ENCODE data around the gene SNRNP70. TPM values are rescaled to one million over a fixed set of nuclear protein-coding genes. Genes with fewer than 3 reads are reported as not detected.
A peak's percentile ranks its signal among the peaks of the same experiment; 100 is the strongest.

Gene SNRNP70
- total and polyA plus RNA-seq, 2 experiments from 2014 or later = 243 to 361 TPM

DNA sequence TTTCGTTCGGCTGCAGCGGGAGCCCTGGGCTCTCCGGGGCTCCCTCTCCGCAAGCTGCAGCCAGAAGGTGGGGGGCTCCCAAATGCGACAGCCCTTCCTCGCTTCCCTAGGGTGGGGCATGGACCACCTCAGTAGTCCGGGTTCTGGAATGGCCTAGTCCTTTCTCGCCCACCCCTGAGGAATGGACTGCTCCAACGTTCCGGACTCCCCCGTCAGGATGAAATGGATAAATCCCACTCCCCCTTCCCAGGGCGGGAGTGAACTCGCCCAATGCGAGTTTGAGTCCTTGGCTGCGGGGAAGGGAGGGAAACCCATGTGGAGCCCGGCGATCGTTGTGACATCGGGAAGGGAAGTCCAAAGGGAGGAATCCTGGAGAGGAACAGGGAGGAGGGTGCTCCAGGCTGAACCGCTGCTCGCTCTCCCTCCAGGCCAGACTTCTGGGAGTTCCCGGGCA, 64.4 kb downstream of the SNRNP70 start:
- Histone ChIP-seq H3K4me3 (peak overlapping the region; percentile 96), H3K27ac (ENCODE audit: low read depth) (peak overlapping the region; percentile 90), H2AFZ (peak overlapping the region; percentile 91; the same call in 1 of the 2 replicates), H3K79me2 (replicated peaks; ENCODE audit: insufficient read depth) (no peaks in the 10 kb centered on the region), H3K4me2 (peak overlapping the region; percentile 99), H3K4me1 (ENCODE audit: insufficient read depth) (peaks cover 15% of the 10 kb centered on the region), H4K20me1 (replicated peaks; ENCODE audit: insufficient read depth) (no peaks in the 10 kb centered on the region), H3K27me3 (ENCODE audit: insufficient read depth) (peaks cover 7% of the 10 kb centered on the region; the same call in 1 of the 2 replicates), H3K9me2 (ENCODE audit: insufficient read depth) (peaks cover 17% of the 10 kb centered on the region), H3K36me3 (ENCODE audit: insufficient read depth) (no peaks in the 10 kb centered on the region), H3F3A (replicated peaks; ENCODE audit: low read depth) (peaks cover 22% of the 10 kb centered on the region)
- Mint-ChIP-seq H3K9me3 (peaks cover 10% of the 10 kb centered on the region), H3K27me3 (ENCODE audit: insufficient read depth, low read depth, poor library complexity) (peaks cover 28% of the 10 kb centered on the region), H3K4me3 (peak overlapping the region; percentile 96), H3K36me3 (ENCODE audit: low read depth) (peaks cover 6% of the 10 kb centered on the region; the same call in 2 of the 3 replicates), H3K4me1 (peaks cover 39% of the 10 kb centered on the region), H3K27ac (peak overlapping the region; percentile 95)
- peak; percentile 93 for DNase-seq (ENCODE audit: low spot score)
- ATAC-seq = peak; percentile 3
- TF ChIP-seq STAT1 (IDR thresholded peaks at IDR 0.05; ENCODE audit: unreplicated experiment) (no peak), ZNF114 (CRISPR knock-in tag; IDR thresholded peaks at IDR 0.05) (no peak), CREB1 (CRISPR knock-in tag; IDR thresholded peaks at IDR 0.05; ENCODE audit: low read depth) (0 out of 2 replicates have a peak, but pooled peaks have one; percentile 11), EZH2phosphoT487 (IDR thresholded peaks at IDR 0.05; ENCODE audit: unreplicated experiment) (no peak), POLR2AphosphoS5 (IDR thresholded peaks at IDR 0.05; ENCODE audit: low read depth) (peak; percentile 37; the same call in 1 of the 2 replicates), JUNB (IDR thresholded peaks at IDR 0.05; ENCODE audit: unreplicated experiment) (no peak), NANOG (IDR thresholded peaks at IDR 0.05; ENCODE audit: borderline replicate concordance) (no peak), EZH2 (IDR thresholded peaks at IDR 0.05; ENCODE audit: low read depth, unreplicated experiment) (no peak), ZNF331 (CRISPR knock-in tag; IDR thresholded peaks at IDR 0.05; ENCODE audit: low read depth) (no peak)
- TF ChIP-seq, protein P1, sequence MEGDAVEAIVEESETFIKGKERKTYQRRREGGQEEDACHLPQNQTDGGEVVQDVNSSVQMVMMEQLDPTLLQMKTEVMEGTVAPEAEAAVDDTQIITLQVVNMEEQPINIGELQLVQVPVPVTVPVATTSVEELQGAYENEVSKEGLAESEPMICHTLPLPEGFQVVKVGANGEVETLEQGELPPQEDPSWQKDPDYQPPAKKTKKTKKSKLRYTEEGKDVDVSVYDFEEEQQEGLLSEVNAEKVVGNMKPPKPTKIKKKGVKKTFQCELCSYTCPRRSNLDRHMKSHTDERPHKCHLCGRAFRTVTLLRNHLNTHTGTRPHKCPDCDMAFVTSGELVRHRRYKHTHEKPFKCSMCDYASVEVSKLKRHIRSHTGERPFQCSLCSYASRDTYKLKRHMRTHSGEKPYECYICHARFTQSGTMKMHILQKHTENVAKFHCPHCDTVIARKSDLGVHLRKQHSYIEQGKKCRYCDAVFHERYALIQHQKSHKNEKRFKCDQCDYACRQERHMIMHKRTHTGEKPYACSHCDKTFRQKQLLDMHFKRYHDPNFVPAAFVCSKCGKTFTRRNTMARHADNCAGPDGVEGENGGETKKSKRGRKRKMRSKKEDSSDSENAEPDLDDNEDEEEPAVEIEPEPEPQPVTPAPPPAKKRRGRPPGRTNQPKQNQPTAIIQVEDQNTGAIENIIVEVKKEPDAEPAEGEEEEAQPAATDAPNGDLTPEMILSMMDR (conservative IDR thresholded peaks at IDR 0.05; ENCODE audit: low read depth in 2 of 2) = no peak
- TF ChIP-seq, protein P2, sequence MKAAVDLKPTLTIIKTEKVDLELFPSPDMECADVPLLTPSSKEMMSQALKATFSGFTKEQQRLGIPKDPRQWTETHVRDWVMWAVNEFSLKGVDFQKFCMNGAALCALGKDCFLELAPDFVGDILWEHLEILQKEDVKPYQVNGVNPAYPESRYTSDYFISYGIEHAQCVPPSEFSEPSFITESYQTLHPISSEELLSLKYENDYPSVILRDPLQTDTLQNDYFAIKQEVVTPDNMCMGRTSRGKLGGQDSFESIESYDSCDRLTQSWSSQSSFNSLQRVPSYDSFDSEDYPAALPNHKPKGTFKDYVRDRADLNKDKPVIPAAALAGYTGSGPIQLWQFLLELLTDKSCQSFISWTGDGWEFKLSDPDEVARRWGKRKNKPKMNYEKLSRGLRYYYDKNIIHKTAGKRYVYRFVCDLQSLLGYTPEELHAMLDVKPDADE (IDR thresholded peaks at IDR 0.05) = no peak
- TF ChIP-seq, protein P3, sequence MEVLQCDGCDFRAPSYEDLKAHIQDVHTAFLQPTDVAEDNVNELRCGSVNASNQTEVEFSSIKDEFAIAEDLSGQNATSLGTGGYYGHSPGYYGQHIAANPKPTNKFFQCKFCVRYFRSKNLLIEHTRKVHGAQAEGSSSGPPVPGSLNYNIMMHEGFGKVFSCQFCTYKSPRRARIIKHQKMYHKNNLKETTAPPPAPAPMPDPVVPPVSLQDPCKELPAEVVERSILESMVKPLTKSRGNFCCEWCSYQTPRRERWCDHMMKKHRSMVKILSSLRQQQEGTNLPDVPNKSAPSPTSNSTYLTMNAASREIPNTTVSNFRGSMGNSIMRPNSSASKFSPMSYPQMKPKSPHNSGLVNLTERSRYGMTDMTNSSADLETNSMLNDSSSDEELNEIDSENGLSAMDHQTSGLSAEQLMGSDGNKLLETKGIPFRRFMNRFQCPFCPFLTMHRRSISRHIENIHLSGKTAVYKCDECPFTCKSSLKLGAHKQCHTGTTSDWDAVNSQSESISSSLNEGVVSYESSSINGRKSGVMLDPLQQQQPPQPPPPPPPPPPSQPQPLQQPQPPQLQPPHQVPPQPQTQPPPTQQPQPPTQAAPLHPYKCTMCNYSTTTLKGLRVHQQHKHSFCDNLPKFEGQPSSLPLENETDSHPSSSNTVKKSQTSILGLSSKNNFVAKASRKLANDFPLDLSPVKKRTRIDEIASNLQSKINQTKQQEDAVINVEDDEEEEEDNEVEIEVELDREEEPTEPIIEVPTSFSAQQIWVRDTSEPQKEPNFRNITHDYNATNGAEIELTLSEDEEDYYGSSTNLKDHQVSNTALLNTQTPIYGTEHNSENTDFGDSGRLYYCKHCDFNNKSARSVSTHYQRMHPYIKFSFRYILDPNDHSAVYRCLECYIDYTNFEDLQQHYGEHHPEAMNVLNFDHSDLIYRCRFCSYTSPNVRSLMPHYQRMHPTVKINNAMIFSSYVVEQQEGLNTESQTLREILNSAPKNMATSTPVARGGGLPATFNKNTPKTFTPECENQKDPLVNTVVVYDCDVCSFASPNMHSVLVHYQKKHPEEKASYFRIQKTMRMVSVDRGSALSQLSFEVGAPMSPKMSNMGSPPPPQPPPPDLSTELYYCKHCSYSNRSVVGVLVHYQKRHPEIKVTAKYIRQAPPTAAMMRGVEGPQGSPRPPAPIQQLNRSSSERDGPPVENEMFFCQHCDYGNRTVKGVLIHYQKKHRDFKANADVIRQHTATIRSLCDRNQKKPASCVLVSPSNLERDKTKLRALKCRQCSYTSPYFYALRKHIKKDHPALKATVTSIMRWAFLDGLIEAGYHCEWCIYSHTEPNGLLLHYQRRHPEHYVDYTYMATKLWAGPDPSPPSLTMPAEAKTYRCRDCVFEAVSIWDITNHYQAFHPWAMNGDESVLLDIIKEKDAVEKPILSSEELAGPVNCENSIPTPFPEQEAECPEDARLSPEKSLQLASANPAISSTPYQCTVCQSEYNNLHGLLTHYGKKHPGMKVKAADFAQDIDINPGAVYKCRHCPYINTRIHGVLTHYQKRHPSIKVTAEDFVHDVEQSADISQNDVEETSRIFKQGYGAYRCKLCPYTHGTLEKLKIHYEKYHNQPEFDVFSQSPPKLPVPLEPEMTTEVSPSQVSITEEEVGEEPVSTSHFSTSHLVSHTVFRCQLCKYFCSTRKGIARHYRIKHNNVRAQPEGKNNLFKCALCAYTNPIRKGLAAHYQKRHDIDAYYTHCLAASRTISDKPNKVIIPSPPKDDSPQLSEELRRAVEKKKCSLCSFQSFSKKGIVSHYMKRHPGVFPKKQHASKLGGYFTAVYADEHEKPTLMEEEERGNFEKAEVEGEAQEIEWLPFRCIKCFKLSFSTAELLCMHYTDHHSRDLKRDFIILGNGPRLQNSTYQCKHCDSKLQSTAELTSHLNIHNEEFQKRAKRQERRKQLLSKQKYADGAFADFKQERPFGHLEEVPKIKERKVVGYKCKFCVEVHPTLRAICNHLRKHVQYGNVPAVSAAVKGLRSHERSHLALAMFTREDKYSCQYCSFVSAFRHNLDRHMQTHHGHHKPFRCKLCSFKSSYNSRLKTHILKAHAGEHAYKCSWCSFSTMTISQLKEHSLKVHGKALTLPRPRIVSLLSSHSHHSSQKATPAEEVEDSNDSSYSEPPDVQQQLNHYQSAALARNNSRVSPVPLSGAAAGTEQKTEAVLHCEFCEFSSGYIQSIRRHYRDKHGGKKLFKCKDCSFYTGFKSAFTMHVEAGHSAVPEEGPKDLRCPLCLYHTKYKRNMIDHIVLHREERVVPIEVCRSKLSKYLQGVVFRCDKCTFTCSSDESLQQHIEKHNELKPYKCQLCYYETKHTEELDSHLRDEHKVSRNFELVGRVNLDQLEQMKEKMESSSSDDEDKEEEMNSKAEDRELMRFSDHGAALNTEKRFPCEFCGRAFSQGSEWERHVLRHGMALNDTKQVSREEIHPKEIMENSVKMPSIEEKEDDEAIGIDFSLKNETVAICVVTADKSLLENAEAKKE (CRISPR knock-in tag; IDR thresholded peaks at IDR 0.05) = no peak
- TF ChIP-seq, protein P4, sequence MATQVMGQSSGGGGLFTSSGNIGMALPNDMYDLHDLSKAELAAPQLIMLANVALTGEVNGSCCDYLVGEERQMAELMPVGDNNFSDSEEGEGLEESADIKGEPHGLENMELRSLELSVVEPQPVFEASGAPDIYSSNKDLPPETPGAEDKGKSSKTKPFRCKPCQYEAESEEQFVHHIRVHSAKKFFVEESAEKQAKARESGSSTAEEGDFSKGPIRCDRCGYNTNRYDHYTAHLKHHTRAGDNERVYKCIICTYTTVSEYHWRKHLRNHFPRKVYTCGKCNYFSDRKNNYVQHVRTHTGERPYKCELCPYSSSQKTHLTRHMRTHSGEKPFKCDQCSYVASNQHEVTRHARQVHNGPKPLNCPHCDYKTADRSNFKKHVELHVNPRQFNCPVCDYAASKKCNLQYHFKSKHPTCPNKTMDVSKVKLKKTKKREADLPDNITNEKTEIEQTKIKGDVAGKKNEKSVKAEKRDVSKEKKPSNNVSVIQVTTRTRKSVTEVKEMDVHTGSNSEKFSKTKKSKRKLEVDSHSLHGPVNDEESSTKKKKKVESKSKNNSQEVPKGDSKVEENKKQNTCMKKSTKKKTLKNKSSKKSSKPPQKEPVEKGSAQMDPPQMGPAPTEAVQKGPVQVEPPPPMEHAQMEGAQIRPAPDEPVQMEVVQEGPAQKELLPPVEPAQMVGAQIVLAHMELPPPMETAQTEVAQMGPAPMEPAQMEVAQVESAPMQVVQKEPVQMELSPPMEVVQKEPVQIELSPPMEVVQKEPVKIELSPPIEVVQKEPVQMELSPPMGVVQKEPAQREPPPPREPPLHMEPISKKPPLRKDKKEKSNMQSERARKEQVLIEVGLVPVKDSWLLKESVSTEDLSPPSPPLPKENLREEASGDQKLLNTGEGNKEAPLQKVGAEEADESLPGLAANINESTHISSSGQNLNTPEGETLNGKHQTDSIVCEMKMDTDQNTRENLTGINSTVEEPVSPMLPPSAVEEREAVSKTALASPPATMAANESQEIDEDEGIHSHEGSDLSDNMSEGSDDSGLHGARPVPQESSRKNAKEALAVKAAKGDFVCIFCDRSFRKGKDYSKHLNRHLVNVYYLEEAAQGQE (IDR thresholded peaks at IDR 0.05; ENCODE audit: unreplicated experiment) = no peak

Measured in GM23338 (cell line).